ENCODE results near the gene PACS2. TPM values are rescaled to one million over a fixed set of nuclear protein-coding genes. Genes with fewer than 3 reads are reported as not detected.

PACS2 gene
- total RNA-seq, 1 experiment from 2014 or later, result 72.5 TPM

GRCh38 chr14:105437723-105438500 lies 123.4 kb downstream of the PACS2 start:
- Histone ChIP-seq H4K91ac (ENCODE audit: insufficient read length, low read depth, low read length) (no peak overlapping the region), H3K23ac (ENCODE audit: insufficient read length, low read depth, low read length) (no peak overlapping the region), H3T11ph (ENCODE audit: low read length) (no peak overlapping the region), H3K56ac (ENCODE audit: insufficient read length, low read depth, low read length) (no peak overlapping the region), H2AFZ (ENCODE audit: low read length) (no peak overlapping the region), H3K4ac (ENCODE audit: low read depth, low read length) (no peak overlapping the region), H2BK12ac (ENCODE audit: insufficient read length, low read depth, low read length) (no peak overlapping the region), H2BK120ac (ENCODE audit: low read depth, low read length, poor library complexity, severe bottlenecking) (no peak overlapping the region), H4K5ac (ENCODE audit: insufficient read length, low read depth, low read length) (no peak overlapping the region), H3K14ac (ENCODE audit: insufficient read depth, low read length) (no peak overlapping the region; the same call in 1 of the 2 replicates), H3K4me2 (ENCODE audit: insufficient read depth, insufficient read length, low read length) (no peak overlapping the region), H2BK20ac (ENCODE audit: low read depth, low read length, poor library complexity, severe bottlenecking) (no peak overlapping the region), H2BK5ac (ENCODE audit: insufficient read length, low read length) (no peak overlapping the region), H3K9ac (ENCODE audit: extremely low read depth, insufficient read length, low read length) (no peak overlapping the region), H3K9me3 (ENCODE audit: control insufficient read depth, low read depth, low read length) (no peaks in the 10 kb centered on the region), H4K8ac (replicated peaks; ENCODE audit: insufficient read length, low read depth, low read length) (no peak overlapping the region), H3K27ac (ENCODE audit: insufficient read length, low read depth, low read length) (no peak overlapping the region), H2AK5ac (ENCODE audit: insufficient read length, low read length) (no peak overlapping the region), H2BK15ac (ENCODE audit: low read depth, low read length) (no peak overlapping the region), H3K79me2 (ENCODE audit: insufficient read depth, low read length) (peaks cover 21% of the 10 kb centered on the region; the same call in 1 of the 2 replicates), H3K23me2 (ENCODE audit: insufficient read length, low read depth, low read length, poor library complexity, severe bottlenecking) (no peaks in the 10 kb centered on the region), H3K79me1 (ENCODE audit: insufficient read depth, low read depth, low read length, poor library complexity, severe bottlenecking) (peaks cover 2% of the 10 kb centered on the region), H4K20me1 (ENCODE audit: control insufficient read depth, insufficient read depth, insufficient read length) (no peaks in the 10 kb centered on the region), H3K4me1 (ENCODE audit: insufficient read depth, low read length) (no peaks in the 10 kb centered on the region), H3K18ac (ENCODE audit: insufficient read length, low read depth, low read length) (no peak overlapping the region), H3K27me3 (ENCODE audit: insufficient read depth, low read length) (no peaks in the 10 kb centered on the region)
- no peak overlapping the region for H3K4me3 Mint-ChIP-seq
- no peaks in the 10 kb centered on the region for H3K9me3 Mint-ChIP-seq
- no peaks in the 10 kb centered on the region; the same call in 1 of the 2 replicates for H3K27me3 Mint-ChIP-seq (ENCODE audit: low read depth)
- peak overlapping the region in 2 of 3 experiments; percentile 34 to 48; a peak in 1 of 7 replicates for H3K27ac Mint-ChIP-seq
- WGBS (ENCODE audit: extremely low coverage, insufficient read length, low lambda C conversion rate), result no CpG with 5 or more reads among the region's 18 CpGs
- DNase-seq, result no peak
- H3K4me1 Mint-ChIP-seq, result peaks cover 8 to 12% of the 10 kb centered on the region in 2 experiments
- TF ChIP-seq, protein P1, sequence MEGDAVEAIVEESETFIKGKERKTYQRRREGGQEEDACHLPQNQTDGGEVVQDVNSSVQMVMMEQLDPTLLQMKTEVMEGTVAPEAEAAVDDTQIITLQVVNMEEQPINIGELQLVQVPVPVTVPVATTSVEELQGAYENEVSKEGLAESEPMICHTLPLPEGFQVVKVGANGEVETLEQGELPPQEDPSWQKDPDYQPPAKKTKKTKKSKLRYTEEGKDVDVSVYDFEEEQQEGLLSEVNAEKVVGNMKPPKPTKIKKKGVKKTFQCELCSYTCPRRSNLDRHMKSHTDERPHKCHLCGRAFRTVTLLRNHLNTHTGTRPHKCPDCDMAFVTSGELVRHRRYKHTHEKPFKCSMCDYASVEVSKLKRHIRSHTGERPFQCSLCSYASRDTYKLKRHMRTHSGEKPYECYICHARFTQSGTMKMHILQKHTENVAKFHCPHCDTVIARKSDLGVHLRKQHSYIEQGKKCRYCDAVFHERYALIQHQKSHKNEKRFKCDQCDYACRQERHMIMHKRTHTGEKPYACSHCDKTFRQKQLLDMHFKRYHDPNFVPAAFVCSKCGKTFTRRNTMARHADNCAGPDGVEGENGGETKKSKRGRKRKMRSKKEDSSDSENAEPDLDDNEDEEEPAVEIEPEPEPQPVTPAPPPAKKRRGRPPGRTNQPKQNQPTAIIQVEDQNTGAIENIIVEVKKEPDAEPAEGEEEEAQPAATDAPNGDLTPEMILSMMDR (conservative IDR thresholded peaks at IDR 0.05), result no peak
- H3K36me3 Mint-ChIP-seq (ENCODE audit: insufficient read depth in 1 of 3, low read depth in 3 of 3), result peaks cover 9 to 31% (median 25%) of the 10 kb centered on the region in 3 experiments; a peak in 6 of 7 replicates
